CD14-positive monocyte (primary cell): Measurements from ENCODE around the gene SYNDIG1. TPM values are rescaled to one million over a fixed set of nuclear protein-coding genes. Genes with fewer than 3 reads are reported as not detected.

Source experiments
- DNase-seq, 3 donors: peaks; one replicate each; pipeline ENCODE4 v3.0.0-alpha.2; 2011 to 2022
- H2AFZ ChIP-seq: 2 replicates; pipeline ENCODE4 v1.6.0; 2012; ENCODE audit warnings: mild to moderate bottlenecking, low read depth, low read length, inconsistent platforms; ENCODE audit not compliant: insufficient read depth, poor library complexity, severe bottlenecking
- H3K27ac ChIP-seq, 2 donors: 1 replicate in 1 of 2; 2 replicates in 1 of 2; pipeline ENCODE4 v1.5.1; 2012 to 2013; ENCODE audit warnings: low read length in 2 of 2, control low read depth in 1 of 2, inconsistent platforms in 1 of 2, low read depth in 1 of 2, mild to moderate bottlenecking in 1 of 2
- H3K27me3 ChIP-seq, 2 donors: one replicate each; pipeline versions ENCODE4 v1.6.0 to v1.6.1; 2011 to 2013; ENCODE audit warnings: low read length in 2 of 2; ENCODE audit not compliant: control insufficient read depth in 2 of 2, insufficient read depth in 2 of 2
- H3K36me3 ChIP-seq, 2 donors: replicated peaks in 1 of 2; 1 replicate in 1 of 2; 2 replicates in 1 of 2; pipeline versions ENCODE4 v1.5.1 to v1.6.1; 2012 to 2013; ENCODE audit warnings: low read length in 2 of 2, control low read depth in 1 of 2, inconsistent platforms in 1 of 2, mild to moderate bottlenecking in 1 of 2; ENCODE audit not compliant: insufficient read depth in 2 of 2, control insufficient read depth in 1 of 2
- H3K4me1 ChIP-seq, 2 donors: 1 replicate in 1 of 2; 2 replicates in 1 of 2; pipeline versions ENCODE4 v1.5.1 to v1.6.1; 2012 to 2013; ENCODE audit warnings: low read length in 2 of 2, control low read depth in 1 of 2, inconsistent platforms in 1 of 2, mild to moderate bottlenecking in 1 of 2, moderate library complexity in 1 of 2; ENCODE audit not compliant: insufficient read depth in 2 of 2, control insufficient read depth in 1 of 2
- H3K4me2 ChIP-seq: replicated peaks from 2 replicates; pipeline ENCODE3; 2012; ENCODE audit warnings: low read length, moderate library complexity, mild to moderate bottlenecking; ENCODE audit not compliant: poor library complexity, severe bottlenecking; ENCODE audit errors: extremely low read depth
- H3K4me3 ChIP-seq, 3 experiments: fragments of 200-600 bp in 1 of 3; sonication (generic) in 1 of 3; replicated peaks in 1 of 3; 1 replicate in 2 of 3; 2 replicates in 1 of 3; pipeline ENCODE4 v1.5.1; 2011 to 2013; ENCODE audit warnings: low read length in 3 of 3, mild to moderate bottlenecking in 3 of 3, control low read depth in 2 of 3, low read depth in 2 of 3, inconsistent platforms in 1 of 3, moderate library complexity in 1 of 3
- H3K79me2 ChIP-seq: 2 replicates; pipeline ENCODE4 v1.6.0; 2012; ENCODE audit warnings: mild to moderate bottlenecking, control low read depth, inconsistent platforms, low read length, moderate library complexity; ENCODE audit not compliant: insufficient read depth
- H3K9ac ChIP-seq: 2 replicates; pipeline ENCODE4 v1.6.0; 2017; ENCODE audit warnings: low read length, mild to moderate bottlenecking; ENCODE audit not compliant: insufficient read depth, poor library complexity, severe bottlenecking
- H3K9me3 ChIP-seq, 2 donors: replicated peaks in 1 of 2; 1 replicate in 1 of 2; 2 replicates in 1 of 2; pipeline versions ENCODE4 v1.5.1 to v1.6.1; 2012 to 2013; ENCODE audit warnings: low read length in 2 of 2, control low read depth in 1 of 2; ENCODE audit not compliant: control insufficient read depth in 1 of 2, insufficient read depth in 1 of 2
- H4K20me1 ChIP-seq: 2 replicates; pipeline ENCODE4 v1.6.0; 2012; ENCODE audit warnings: mild to moderate bottlenecking, low read length, control low read depth, moderate library complexity; ENCODE audit not compliant: insufficient read depth
- H3K27ac Mint-ChIP-seq, 7 donors: one replicate each; pipeline ENCODE4 v1.8.0; 2020; ENCODE audit warnings: mild to moderate bottlenecking in 7 of 7, mixed read lengths in 7 of 7, moderate library complexity in 6 of 7, inconsistent platforms in 2 of 7
- H3K27me3 Mint-ChIP-seq, 3 donors: one replicate each; pipeline ENCODE4 v1.8.0; 2021 to 2022; ENCODE audit warnings: low read depth in 3 of 3, mild to moderate bottlenecking in 3 of 3, mixed read lengths in 3 of 3, moderate library complexity in 3 of 3, inconsistent platforms in 1 of 3
- H3K36me3 Mint-ChIP-seq, 2 donors: one replicate each; pipeline ENCODE4 v1.8.0; 2020; ENCODE audit warnings: mixed read lengths in 2 of 2, inconsistent platforms in 1 of 2, mild to moderate bottlenecking in 1 of 2
- H3K4me1 Mint-ChIP-seq: one replicate; pipeline ENCODE4 v1.8.0; 2020; ENCODE audit warnings: mild to moderate bottlenecking, mixed read lengths
- H3K4me3 Mint-ChIP-seq, 2 donors: one replicate each; pipeline ENCODE4 v1.8.0; 2020; ENCODE audit warnings: mild to moderate bottlenecking in 2 of 2, mixed read lengths in 2 of 2, moderate library complexity in 1 of 2
- H3K9me3 Mint-ChIP-seq, 7 donors: one replicate each; pipeline ENCODE4 v1.8.0; 2020 to 2022; ENCODE audit warnings: mixed read lengths in 7 of 7, mild to moderate bottlenecking in 6 of 7, moderate library complexity in 6 of 7, inconsistent platforms in 2 of 7
- WGBS: methylation state at CpG from one replicate; pipeline ENCODE4 v1.1.5; 2013; ENCODE audit warnings: missing lambda C conversion rate; ENCODE audit not compliant: insufficient coverage; 5-methylcytosine and 5-hydroxymethylcytosine counted together
- intact Hi-C, 2 donors: fragments of 100-400 bp; cut with micrococcal nuclease; formaldehyde crosslinking; loops; one replicate each; pipeline versions ENCODE4 v1.15.0 to v1.15.1; 2023
- polyA plus RNA-seq, 3 donors: library from polyadenylated mRNA; depleted of rRNA in 1 of 3; unstranded in 2 of 3; stranded (reverse) in 1 of 3; fragments of 300-500 nt in 2 of 3; fragments of >200 nt in 1 of 3; fragmentation: Illumina TruSeq in 2 of 3; gene quantifications; 1 replicate in 2 of 3; 2 replicates in 1 of 3; pipeline ENCODE4 v1.2.3, GENCODE V29; 2012 to 2021
- TF ChIP-seq, protein P1 (sequence below): fragments of 200-600 bp; IDR thresholded peaks from one replicate; pipeline ENCODE4 v1.8.0; 2022; ENCODE audit warnings: antibody characterized with exemption, mild to moderate bottlenecking

The SYNDIG1 gene
- polyA plus RNA-seq, 3 donors: not detected

DNA sequence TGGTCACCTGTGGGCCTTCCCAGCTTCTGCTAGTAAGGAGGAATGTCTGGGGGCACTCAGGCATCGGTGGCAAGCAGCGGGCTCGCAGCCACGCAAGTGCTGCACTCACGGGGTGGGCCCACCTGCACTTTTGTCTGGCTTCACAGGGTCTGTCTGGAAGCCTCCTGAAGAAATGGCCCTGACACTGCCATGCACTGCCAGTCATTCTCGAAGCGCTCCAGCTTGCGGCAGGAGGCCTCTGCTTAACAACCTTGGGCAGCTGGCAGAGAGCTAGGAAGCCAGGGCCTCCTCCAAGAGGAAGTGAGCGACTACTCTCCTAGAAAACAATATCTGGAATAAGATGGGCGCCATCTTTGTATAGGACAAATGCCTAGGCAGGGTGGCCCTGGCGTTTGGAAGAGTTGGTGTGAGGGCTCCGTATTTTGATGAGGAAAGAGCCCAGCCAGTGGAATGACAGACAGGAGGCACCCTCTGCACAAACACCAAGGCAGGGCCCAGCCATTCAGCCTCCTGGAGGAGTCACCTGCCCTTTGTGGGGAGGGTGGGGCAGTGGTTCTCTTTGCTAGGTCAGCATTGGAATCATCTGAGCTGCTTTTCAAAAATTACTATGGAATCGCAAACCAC is 113.9 kb downstream of the SYNDIG1 start:
- Histone ChIP-seq H2AFZ (no peak overlapping the region), H3K4me3 (no peak overlapping the region), H3K4me1 (no peaks in the 10 kb centered on the region), H3K36me3 (no peaks in the 10 kb centered on the region), H3K27ac (no peak overlapping the region), H3K4me2 (no peak overlapping the region), H3K9ac (no peak overlapping the region), H4K20me1 (no peaks in the 10 kb centered on the region), H3K27me3 (no peaks in the 10 kb centered on the region), H3K79me2 (no peaks in the 10 kb centered on the region), H3K9me3 (no peaks in the 10 kb centered on the region)
- no peak overlapping the region for H3K4me3 Mint-ChIP-seq
- H3K27ac Mint-ChIP-seq: no peak overlapping the region
- no peaks in the 10 kb centered on the region for H3K36me3 Mint-ChIP-seq
- H3K9me3 Mint-ChIP-seq: peaks cover 0 to 3% (median 0%) of the 10 kb centered on the region in 7 donors
- 97% methylated on average over 8 of the region's 13 CpGs for WGBS
- TF ChIP-seq, protein P1, sequence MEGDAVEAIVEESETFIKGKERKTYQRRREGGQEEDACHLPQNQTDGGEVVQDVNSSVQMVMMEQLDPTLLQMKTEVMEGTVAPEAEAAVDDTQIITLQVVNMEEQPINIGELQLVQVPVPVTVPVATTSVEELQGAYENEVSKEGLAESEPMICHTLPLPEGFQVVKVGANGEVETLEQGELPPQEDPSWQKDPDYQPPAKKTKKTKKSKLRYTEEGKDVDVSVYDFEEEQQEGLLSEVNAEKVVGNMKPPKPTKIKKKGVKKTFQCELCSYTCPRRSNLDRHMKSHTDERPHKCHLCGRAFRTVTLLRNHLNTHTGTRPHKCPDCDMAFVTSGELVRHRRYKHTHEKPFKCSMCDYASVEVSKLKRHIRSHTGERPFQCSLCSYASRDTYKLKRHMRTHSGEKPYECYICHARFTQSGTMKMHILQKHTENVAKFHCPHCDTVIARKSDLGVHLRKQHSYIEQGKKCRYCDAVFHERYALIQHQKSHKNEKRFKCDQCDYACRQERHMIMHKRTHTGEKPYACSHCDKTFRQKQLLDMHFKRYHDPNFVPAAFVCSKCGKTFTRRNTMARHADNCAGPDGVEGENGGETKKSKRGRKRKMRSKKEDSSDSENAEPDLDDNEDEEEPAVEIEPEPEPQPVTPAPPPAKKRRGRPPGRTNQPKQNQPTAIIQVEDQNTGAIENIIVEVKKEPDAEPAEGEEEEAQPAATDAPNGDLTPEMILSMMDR: no peak
- H3K4me1 Mint-ChIP-seq: no peaks in the 10 kb centered on the region
- no peak for DNase-seq
- peaks cover 2 to 7% (median 5%) of the 10 kb centered on the region in 3 donors for H3K27me3 Mint-ChIP-seq
- intact Hi-C loops: no loop called here

DNA sequence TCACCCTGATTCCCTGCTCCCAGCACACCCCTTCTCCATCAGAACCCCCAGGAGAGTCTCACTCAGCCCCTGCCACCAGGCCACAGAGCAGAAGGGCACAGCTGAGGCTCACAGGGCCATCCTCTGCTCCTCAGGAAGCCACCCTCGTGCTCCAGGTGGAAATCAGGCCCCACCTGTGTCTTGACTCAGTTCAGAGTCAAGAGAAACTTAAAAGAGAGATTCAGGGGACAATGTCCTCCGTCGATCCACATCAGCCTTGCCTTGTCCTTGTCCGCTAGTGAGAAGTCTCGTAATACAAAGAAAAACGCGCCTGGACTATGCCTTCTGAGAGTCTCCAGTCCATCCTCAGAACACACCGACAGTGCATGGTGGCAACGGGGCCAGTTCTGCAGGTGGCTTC is 114.6 kb downstream of the SYNDIG1 start:
- Histone ChIP-seq H3K4me1 (no peaks in the 10 kb centered on the region), H3K27me3 (no peaks in the 10 kb centered on the region), H3K9me3 (no peaks in the 10 kb centered on the region), H3K36me3 (no peaks in the 10 kb centered on the region), H3K4me3 (no peak overlapping the region), H3K4me2 (no peak overlapping the region), H4K20me1 (no peaks in the 10 kb centered on the region), H3K79me2 (no peaks in the 10 kb centered on the region), H3K27ac (no peak overlapping the region), H2AFZ (no peak overlapping the region), H3K9ac (no peak overlapping the region)
- Mint-ChIP-seq H3K27ac (no peak overlapping the region), H3K9me3 (peaks cover 0 to 3% (median 0%) of the 10 kb centered on the region in 7 donors), H3K27me3 (peaks cover 2 to 5% (median 5%) of the 10 kb centered on the region in 3 donors), H3K4me1 (no peaks in the 10 kb centered on the region), H3K36me3 (no peaks in the 10 kb centered on the region), H3K4me3 (no peak overlapping the region)
- TF ChIP-seq, protein P1: no peak
- DNase-seq: no peak
- 95% methylated on average over 9 of the region's 9 CpGs for WGBS
- intact Hi-C loops: no loop called here
